Measurements from ENCODE around the gene CDCA8. TPM values are rescaled to one million over a fixed set of nuclear protein-coding genes. Genes with fewer than 3 reads are reported as not detected.

The CDCA8 gene
- total and polyA plus RNA-seq, 2 of the 13 experiments (the other 11 are each of a cell fraction or from before 2014, with no cell fraction given) = 24.1 to 38.6 TPM

DNA sequence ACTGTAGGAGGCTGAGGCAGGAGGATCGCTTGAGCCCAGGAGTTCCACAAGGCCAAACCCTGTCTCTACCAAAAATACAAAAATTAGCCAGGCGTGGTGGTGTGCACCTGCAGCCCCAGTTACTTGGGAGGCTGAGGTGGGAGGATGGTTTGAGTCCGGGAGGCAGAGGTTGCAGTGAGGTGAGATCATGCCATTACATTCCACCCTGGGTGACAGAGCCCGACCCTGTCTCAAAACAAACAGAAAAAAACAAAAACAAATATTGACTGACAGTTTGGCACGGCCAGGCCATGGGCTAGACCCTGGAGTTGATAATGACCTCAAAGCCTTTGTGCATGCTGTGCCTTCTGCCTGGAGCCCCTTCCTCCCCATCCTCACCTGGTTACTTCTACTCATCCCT is 38.4 kb upstream of the CDCA8 start:
- H3K9ac ChIP-seq (ENCODE audit: insufficient read depth, low read depth, low read length) = no peak overlapping the region
- peaks cover 2 to 17% of the 10 kb centered on the region in 2 experiments; a peak in 3 of 5 replicates for H3K27me3 ChIP-seq (ENCODE audit: control insufficient read depth in 1 of 2, insufficient read depth in 2 of 2, low read length in 2 of 2)
- in situ Hi-C loops (cut with HindIII; ENCODE audit: extremely low pct_ligation_motif_present, low pct_unique_long_range_greater_than_20kb) = no loop called here
- H3K4me2 ChIP-seq (ENCODE audit: low read depth, low read length) = no peak overlapping the region; the same call in 1 of the 2 replicates
- H3K4me3 ChIP-seq (replicated peaks in 1 of 3; ENCODE audit: insufficient read depth in 1 of 3, low read depth in 2 of 3, low read length in 3 of 3) = no peak overlapping the region
- no peaks in the 10 kb centered on the region for H3K36me3 ChIP-seq (replicated peaks in 1 of 2; ENCODE audit: control insufficient read depth in 1 of 2, insufficient read depth in 2 of 2, low read length in 2 of 2)
- H4K20me1 ChIP-seq (ENCODE audit: insufficient read depth, low read length) = 0 out of 2 replicates have a peak, but pooled peaks cover 4% of the 10 kb centered on the region
- ATAC-seq (peak; percentile 65), FAIRE-seq (no peak), DNase-seq (ENCODE audit: low spot score) (peak; percentile 52)
- no peak overlapping the region for H3K27ac ChIP-seq (ENCODE audit: extremely low read length, insufficient read depth, low read length)
- H3K79me2 ChIP-seq (ENCODE audit: insufficient read depth, low read length) = no peaks in the 10 kb centered on the region
- no TSS peak for BruUV-seq (replicated peaks)
- no peaks in the 10 kb centered on the region for H3K9me3 ChIP-seq (ENCODE audit: low read length)
- intact Hi-C loops (cut with micrococcal nuclease; ENCODE audit: unreplicated experiment) = no loop called here
- ChIA-PET POLR2A (interaction anchor here (0.7 kb wide), 1 partner anchor 46 kb away, joined by 4 read pairs; no protein-coding TSS in a partner anchor), CTCF (ENCODE audit: low intra/inter-chr PET ratio, low total read pairs) (no interaction called here)
- peaks cover 36% of the 10 kb centered on the region for H3K4me1 ChIP-seq (ENCODE audit: insufficient read depth, low read length)
- H2AFZ ChIP-seq (ENCODE audit: low read length) = no peak overlapping the region
- 22% methylated on average over 5 of the region's 5 CpGs for WGBS (ENCODE audit: low lambda C conversion rate)
- no peak for TF ChIP-seq FOXP1 (IDR thresholded peaks at IDR 0.05)
- TF ChIP-seq FOXP1 (CRISPR knock-in tag; IDR thresholded peaks at IDR 0.05) = peak; percentile 49; the same call in 1 of the 2 replicates
- TF ChIP-seq ZNF713 (CRISPR knock-in tag; IDR thresholded peaks at IDR 0.05) = no peak
- TF ChIP-seq GATAD2A (CRISPR knock-in tag; IDR thresholded peaks at IDR 0.05) = 0 out of 2 replicates have a peak, but pooled peaks have one; percentile 23
- TF ChIP-seq ISL2 (CRISPR knock-in tag; IDR thresholded peaks at IDR 0.05) = peak; percentile 36; the same call in 1 of the 2 replicates
- TF ChIP-seq POGK (CRISPR knock-in tag; conservative IDR thresholded peaks at IDR 0.05) = 0 out of 2 replicates have a peak, but pooled peaks have one; percentile 26
- TF ChIP-seq ZNF580 (CRISPR knock-in tag; IDR thresholded peaks at IDR 0.05; ENCODE audit: borderline replicate concordance, low read depth) = 0 out of 2 replicates have a peak, but pooled peaks have one; percentile 25
- TF ChIP-seq HDAC1 (CRISPR knock-in tag; IDR thresholded peaks at IDR 0.05) = peak; percentile 43; the same call in 1 of the 2 replicates
- TF ChIP-seq HINFP (CRISPR knock-in tag; IDR thresholded peaks at IDR 0.05; ENCODE audit: low read depth) = no peak
- TF ChIP-seq, protein P1, sequence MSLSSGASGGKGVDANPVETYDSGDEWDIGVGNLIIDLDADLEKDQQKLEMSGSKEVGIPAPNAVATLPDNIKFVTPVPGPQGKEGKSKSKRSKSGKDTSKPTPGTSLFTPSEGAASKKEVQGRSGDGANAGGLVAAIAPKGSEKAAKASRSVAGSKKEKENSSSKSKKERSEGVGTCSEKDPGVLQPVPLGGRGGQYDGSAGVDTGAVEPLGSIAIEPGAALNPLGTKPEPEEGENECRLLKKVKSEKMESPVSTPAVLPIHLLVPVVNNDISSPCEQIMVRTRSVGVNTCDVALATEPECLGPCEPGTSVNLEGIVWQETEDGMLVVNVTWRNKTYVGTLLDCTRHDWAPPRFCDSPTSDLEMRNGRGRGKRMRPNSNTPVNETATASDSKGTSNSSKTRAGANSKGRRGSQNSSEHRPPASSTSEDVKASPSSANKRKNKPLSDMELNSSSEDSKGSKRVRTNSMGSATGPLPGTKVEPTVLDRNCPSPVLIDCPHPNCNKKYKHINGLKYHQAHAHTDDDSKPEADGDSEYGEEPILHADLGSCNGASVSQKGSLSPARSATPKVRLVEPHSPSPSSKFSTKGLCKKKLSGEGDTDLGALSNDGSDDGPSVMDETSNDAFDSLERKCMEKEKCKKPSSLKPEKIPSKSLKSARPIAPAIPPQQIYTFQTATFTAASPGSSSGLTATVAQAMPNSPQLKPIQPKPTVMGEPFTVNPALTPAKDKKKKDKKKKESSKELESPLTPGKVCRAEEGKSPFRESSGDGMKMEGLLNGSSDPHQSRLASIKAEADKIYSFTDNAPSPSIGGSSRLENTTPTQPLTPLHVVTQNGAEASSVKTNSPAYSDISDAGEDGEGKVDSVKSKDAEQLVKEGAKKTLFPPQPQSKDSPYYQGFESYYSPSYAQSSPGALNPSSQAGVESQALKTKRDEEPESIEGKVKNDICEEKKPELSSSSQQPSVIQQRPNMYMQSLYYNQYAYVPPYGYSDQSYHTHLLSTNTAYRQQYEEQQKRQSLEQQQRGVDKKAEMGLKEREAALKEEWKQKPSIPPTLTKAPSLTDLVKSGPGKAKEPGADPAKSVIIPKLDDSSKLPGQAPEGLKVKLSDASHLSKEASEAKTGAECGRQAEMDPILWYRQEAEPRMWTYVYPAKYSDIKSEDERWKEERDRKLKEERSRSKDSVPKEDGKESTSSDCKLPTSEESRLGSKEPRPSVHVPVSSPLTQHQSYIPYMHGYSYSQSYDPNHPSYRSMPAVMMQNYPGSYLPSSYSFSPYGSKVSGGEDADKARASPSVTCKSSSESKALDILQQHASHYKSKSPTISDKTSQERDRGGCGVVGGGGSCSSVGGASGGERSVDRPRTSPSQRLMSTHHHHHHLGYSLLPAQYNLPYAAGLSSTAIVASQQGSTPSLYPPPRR (CRISPR knock-in tag; IDR thresholded peaks at IDR 0.05; ENCODE audit: borderline replicate concordance) = peak; percentile 32; the same call in 1 of the 2 replicates
- TF ChIP-seq, protein P2, sequence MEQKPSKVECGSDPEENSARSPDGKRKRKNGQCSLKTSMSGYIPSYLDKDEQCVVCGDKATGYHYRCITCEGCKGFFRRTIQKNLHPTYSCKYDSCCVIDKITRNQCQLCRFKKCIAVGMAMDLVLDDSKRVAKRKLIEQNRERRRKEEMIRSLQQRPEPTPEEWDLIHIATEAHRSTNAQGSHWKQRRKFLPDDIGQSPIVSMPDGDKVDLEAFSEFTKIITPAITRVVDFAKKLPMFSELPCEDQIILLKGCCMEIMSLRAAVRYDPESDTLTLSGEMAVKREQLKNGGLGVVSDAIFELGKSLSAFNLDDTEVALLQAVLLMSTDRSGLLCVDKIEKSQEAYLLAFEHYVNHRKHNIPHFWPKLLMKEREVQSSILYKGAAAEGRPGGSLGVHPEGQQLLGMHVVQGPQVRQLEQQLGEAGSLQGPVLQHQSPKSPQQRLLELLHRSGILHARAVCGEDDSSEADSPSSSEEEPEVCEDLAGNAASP (CRISPR knock-in tag; IDR thresholded peaks at IDR 0.05; ENCODE audit: borderline replicate concordance) = peak; percentile 32; the same call in 1 of the 2 replicates
- peak; percentile 69 for TF ChIP-seq TEAD3 (CRISPR knock-in tag; optimal IDR thresholded peaks at IDR 0.05; ENCODE audit: borderline replicate concordance)
- TF ChIP-seq ZNF264 (CRISPR knock-in tag; IDR thresholded peaks at IDR 0.05) = peak; percentile 26; the same call in 1 of the 2 replicates

Data from HepG2 (cell line).